ENCODE data around the gene ASB1.

Gene ASB1

DNA sequence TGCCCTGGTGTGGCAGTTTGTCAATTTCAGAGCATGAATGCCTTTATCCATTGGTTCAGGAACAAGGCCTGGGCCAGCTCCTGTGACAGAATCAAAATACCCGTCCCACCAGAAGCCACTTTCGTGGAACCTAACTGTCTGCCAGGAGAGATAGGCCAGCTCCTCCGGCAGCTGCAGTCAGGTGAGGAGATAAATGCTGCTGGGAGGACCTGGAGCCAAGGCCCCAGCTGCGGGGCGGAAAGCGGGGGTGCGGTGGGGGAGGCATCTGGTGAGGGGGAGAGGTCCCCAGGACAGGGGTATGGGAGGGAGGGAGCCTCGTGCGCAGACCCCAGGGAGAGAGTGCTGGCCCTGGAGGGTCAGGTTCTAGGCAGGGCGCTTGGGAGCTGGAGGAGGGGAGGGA is 4.4 kb upstream of the ASB1 start:
- no peak for DNase-seq (ENCODE audit: low read depth, low spot score)
- no peak overlapping the region for H3K27ac ChIP-seq

DNA sequence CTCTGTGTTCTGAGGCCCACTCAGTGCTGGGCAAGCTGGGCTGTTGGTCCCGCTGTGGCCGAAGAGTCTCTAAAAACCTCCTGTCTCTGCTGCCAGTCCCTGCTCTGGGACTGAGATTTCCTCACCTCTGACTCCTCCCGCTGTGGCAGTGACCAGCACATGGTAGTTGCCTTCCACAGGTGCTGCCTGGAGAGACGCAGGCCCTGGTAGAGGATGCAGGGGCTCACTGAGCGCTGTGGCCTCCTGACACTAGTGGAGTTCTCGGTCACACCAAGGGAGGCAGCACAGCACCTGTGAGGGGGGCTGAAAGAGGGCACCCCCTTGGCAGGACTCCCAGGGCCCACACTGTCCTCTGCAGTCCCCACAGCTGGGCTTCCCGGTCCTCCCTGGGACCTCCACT is 3.8 kb upstream of the ASB1 start:
- no peak for DNase-seq (ENCODE audit: low read depth, low spot score)
- no peak overlapping the region for H3K27ac ChIP-seq

DNA sequence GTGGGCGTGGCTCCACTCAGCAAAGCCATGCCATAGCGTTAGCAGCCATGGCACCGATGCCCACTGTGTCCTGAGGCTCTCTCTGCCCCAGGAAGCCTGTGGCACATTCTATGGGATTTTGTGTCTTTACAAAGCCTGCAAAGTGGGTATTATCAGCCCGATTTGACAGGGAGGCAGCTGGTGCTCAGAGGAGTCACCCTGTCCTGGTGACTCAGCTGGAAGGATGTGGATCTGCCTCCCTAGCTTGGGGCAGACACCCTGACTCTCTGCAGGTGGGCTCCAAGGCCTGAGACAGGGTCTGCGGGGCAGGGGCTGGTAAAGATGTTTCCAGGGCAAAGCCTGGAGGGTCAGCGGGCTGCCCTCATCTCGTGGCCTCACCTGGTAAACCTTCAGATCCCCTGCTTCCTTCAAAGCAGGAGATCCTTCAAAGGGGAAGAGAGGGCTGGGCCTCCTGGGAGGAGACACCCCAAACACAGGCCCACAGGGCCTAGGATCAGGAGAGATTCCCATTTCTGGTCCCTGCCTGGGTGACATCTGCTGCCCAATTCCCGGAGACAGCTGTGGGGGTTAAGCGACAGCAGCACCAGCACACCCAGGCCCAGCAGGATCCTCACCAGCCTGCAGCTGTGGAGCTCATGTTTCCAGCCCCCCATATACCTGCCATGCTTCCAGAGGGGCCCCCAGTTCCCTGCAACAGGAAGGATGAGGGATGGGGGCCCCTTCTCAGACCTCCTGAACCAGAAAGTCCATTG is 3.0 kb upstream of the ASB1 start:
- H3K27ac ChIP-seq: peak overlapping the region; percentile 9
- DNase-seq (ENCODE audit: low read depth, low spot score): no peak

DNA sequence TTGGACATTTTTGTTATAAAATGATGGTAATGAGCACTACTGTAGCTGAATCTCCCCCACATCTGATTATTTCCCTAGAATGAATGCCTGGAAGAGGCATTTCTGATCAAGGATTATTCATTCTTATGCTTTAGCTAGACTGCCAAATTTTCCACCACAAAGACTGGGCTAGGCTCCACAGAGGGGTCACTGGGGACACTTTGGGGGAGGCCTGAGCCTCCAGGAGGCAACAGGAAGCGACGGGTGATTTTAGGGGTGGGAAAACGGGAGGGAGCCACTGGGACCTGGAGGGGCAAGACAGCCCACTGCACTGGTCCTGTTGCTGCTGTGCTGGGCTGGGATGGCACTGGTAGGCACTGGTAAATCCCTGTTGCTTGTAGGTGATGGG is 2.4 kb upstream of the ASB1 start:
- DNase-seq (ENCODE audit: low read depth, low spot score): no peak
- H3K27ac ChIP-seq: peak overlapping the region; percentile 9

DNA sequence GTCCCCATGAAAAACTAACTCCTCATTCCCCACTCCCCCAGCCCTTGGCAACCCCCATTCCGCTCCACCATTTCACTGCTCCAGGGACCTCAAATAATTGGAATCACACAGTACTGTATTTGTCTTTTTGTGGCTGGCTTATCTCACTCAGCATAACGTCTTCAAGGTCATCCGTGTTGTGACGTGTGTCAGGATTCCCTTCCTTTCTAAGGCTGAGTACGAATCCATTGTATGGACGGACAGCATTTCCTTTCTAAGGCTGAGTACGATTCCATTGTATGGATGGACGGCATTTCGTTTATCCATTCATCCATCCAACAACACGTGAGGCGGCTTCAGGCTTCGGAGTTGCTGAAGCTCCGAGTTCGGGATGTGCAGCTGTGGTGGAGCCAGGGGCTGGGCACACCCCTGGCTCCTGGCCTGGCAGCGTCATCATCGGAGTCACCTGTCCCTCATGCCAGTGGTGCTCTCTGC is 1.2 kb upstream of the ASB1 start:
- no peak for DNase-seq (ENCODE audit: low read depth, low spot score)
- peak overlapping the region; percentile 100 for H3K27ac ChIP-seq

DNA sequence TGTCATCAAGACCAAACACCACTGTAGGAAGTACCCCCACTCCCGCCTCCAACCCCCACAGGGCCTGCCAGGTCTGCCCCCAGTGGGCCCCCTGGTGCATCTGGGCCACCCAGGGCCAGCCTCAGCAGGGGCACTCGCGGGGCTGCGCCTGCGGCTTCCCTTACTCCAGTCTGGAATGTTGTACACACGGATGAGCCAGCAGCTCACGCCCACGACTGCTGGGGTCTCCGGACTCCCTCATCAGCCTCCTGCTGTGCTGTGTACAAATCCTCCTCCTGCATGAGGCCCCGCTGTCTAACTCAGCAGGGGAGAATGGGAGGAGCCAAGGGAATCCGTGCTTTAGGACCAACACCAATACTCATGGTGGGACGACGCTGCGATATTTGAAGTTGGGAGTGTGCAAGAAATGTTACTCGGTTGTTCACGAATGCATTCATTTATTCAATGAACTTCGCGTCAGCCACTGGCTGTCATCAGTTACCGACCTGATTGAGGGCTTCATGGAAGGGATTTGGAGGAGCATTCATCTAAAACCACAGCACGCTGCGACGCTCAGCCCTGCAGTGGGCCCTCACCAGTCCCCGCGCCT is 654 bp upstream of the ASB1 start:
- H3K27ac ChIP-seq: peak overlapping the region; percentile 100
- no peak for DNase-seq (ENCODE audit: low read depth, low spot score)

DNA sequence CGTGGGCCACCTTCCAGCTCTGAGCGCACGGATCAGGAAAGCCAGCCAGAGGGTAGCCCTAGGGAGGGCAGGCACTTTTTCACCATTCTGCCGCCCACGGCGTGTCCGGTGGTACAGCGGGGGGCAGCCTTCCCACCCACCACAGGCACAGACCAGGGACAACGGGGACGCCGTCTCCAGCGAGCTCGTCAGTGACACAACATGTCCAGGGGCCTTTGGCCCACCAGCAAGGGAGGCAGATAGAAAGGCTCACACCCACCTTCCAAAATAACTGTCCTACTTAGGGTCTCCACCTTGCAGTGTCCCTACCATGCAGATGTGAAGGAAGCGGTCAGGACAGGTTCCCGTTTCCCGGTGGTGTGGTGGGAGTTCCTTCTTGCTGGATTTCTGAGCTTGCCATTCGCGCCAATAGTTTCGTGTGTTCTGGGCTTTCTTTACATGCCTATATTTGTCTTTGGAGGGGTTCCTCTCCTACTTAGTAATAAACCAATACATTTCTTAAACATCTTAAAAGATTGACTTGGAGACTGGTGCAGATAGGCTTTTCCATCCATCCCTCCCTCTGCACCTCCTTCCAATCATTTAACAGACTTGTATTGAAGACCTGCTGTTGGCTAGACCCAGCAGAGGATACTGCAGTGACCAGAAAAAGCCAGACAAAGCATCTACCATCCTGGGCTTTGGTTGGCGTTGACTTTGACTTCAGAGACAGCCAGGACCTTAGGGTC is 872 bp downstream of the ASB1 start:
- H3K27ac ChIP-seq: peak overlapping the region; percentile 100
- DNase-seq (ENCODE audit: low read depth, low spot score): no peak

DNA sequence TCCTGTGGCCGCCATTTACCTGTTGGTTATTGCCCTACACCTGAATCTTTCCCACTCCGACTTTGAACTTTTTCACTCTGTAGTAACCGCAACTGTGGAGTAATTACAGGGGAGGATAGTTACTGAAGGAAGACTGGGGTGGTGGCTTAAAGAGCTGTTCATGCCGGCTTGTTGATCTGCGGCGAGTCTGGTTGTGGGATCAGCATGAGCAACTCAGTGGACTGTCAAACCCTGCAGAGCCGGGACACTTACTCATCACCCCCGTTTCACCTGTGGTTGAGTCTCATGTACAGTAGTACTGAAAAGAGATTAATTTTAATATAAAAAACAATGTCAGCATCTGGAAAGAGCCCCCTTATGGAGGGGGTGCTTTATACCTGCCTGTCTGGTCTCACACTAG is 2.1 kb downstream of the ASB1 start:
- no peak for DNase-seq (ENCODE audit: low read depth, low spot score)
- H3K27ac ChIP-seq: peak overlapping the region; percentile 100

DNA sequence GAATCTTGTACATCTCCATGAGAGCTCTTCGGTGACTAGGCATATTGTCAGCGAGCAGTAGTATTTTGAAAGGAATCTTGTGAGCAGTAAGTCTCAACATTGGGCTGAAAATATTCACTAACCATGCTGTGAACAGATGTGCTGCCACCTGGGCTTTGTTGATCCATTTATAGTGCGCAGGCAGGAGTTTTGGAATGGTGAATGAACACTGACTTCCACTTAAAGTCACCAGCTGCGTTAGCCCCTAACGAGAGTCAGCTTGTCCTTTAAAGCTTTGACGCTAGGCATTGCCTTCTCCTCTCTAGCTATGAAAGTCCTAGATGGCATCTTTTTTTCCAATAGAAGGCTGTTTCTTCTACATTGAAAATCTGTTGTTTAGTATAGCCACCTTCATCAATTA is 4.1 kb downstream of the ASB1 start:
- peak overlapping the region; percentile 100 for H3K27ac ChIP-seq

DNA sequence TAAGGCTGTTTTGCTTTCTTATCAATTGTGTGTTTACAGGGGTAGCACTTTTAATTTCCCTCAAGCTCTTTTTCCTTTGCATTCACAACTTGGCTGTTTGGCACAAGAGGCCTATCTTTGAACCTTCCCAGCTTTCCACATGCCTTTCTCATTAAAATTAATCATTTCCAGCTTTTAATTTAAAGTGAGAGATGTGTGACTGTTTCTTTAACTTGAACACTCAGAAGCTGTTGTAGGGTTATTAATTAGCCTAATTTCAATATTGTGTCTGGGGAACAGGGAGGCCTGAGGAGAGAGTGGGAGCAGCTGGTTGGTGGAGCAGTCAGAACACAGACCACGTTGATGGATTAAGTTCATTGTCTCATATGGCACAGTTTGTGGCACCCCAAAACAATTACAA is 4.7 kb downstream of the ASB1 start:
- peak overlapping the region; percentile 100 for H3K27ac ChIP-seq

More for the DNA sequence above, 4.1 kb downstream of the ASB1 start:
- no peak for DNase-seq (ENCODE audit: low read depth, low spot score)

DNA sequence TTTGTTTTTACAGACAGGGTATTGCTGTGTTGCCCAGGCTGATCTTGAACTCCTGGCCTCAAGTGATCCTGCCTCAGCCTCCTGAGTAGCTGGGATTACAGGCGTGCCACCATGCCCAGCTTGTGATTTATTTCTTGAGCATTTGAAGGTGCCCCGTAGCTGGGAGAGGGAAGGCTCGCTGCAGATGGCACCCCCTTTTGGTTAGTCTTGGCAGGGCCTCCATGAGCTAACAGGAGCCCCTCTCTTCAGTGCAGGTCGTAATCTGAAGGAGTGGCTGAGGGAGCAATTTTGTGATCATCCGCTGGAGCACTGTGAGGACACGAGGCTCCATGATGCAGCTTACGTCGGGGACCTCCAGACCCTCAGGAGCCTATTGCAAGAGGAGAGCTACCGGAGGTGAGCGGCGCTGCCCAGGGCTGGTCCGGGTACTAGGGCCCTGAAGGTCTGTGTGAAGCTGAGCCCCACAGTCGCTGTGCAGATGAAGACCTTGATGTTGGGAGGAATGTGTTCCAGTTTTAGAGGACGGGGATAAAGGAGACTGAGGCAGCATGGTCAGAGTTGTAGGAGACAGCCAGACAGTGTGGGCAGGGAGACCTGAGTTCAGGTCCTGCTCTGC is 6.7 kb downstream of the ASB1 start:
- no peak for DNase-seq (ENCODE audit: low read depth, low spot score)
- H3K27ac ChIP-seq: peak overlapping the region; percentile 100

More for the DNA sequence above, 4.7 kb downstream of the ASB1 start:
- DNase-seq (ENCODE audit: low read depth, low spot score): no peak

DNA sequence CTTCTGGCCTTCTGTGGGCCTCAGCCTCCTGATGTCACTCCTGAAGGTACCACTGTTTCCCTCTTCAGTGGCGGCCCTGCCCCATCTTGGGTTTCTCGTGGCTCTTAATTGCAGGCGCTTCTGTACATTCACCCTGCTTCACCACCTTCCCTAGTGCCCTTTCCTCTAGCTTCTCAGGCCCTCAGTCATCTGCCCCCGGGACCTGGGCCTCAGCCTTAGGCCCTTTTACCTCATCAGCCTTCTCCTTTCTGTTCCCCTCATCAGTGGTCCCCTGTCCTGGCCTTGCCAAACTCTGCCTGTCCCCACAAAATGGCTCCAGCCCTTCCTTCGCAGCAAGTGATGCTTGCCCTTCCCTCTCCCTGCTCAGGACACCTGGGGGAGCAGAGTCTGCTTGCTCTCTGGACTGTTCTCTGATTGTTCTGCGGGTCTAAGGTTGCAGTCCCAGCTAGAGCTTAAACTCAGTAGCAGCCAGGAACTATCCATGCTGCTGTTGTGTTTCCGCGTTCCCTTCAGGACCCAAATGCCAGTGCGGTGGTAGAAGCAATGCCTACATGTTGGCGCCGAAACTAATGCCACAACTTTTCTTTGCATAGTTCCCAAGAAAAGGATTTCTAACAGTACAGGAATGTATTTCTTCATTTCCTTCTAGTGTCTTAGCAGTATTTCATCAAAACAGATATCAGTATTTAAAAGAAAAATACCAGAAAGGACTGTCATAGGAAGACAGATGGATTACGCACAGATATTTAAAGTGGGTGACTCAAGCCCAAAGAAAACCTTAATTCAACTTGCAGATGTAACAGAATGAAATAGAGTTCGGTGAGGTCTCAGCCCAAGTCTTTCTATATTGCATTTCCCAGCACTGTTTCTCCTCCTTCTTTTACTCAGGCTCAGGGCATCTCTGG is 7.5 kb downstream of the ASB1 start:
- DNase-seq (ENCODE audit: low read depth, low spot score): peak; percentile 43
- H3K27ac ChIP-seq: peak overlapping the region; percentile 100

DNA sequence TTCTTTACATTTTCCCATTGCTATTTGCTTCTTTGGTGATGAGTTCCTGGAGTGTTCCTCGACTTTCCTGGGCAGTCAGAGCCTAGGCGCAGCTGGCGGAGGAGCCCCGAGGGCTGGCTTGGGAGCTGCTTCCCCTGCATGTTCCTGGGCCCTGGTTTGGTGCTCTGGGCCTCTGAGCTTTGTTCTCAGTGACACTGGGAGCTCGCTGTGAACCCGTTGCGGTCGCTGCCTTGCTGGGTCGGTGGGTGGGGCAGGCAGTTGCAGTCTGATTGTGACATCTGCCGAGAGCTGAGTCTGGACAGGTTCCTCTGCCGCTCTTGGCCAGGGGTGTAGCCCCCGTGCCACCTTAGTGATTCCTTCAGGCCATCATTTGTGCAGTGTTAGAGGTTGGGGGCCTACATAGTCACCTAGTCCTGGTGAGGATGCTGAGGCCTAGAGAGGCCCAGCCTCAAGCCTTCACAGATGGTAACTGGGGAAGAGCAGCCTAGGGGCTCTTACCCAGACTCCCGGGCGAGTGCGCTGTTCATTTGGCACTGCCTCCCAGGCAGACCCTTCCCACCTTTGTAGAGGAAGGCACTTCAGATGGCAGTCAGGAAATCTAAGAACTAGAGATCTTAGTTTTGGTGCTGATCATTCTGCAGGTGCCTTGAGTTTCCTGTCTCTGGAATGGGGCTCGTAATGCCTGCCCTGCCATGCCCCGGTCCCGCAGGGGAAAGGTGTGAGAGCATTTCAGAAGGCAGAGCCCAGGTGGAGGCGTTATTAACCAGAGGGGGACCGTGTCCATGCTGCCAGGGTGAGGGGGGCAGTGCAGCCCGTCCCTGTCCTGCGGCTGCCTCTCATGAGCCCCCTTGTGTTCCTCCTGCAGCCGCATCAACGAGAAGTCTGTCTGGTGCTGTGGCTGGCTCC is 8.4 kb downstream of the ASB1 start:
- peak overlapping the region; percentile 100 for H3K27ac ChIP-seq
- no peak for DNase-seq (ENCODE audit: low read depth, low spot score)

DNA sequence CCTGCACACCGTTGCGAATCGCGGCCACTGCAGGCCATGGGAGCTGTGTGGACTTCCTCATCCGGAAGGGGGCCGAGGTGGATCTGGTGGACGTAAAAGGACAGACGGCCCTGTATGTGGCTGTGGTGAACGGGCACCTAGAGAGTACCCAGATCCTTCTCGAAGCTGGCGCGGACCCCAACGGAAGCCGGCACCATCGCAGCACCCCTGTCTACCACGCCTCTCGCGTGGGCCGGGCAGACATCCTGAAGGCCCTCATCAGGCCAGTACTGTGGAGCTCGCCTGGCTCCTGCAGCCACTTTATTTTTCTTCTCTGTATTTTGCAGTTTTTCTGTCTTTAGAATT is 9.0 kb downstream of the ASB1 start:
- peak overlapping the region; percentile 100 for H3K27ac ChIP-seq

DNA sequence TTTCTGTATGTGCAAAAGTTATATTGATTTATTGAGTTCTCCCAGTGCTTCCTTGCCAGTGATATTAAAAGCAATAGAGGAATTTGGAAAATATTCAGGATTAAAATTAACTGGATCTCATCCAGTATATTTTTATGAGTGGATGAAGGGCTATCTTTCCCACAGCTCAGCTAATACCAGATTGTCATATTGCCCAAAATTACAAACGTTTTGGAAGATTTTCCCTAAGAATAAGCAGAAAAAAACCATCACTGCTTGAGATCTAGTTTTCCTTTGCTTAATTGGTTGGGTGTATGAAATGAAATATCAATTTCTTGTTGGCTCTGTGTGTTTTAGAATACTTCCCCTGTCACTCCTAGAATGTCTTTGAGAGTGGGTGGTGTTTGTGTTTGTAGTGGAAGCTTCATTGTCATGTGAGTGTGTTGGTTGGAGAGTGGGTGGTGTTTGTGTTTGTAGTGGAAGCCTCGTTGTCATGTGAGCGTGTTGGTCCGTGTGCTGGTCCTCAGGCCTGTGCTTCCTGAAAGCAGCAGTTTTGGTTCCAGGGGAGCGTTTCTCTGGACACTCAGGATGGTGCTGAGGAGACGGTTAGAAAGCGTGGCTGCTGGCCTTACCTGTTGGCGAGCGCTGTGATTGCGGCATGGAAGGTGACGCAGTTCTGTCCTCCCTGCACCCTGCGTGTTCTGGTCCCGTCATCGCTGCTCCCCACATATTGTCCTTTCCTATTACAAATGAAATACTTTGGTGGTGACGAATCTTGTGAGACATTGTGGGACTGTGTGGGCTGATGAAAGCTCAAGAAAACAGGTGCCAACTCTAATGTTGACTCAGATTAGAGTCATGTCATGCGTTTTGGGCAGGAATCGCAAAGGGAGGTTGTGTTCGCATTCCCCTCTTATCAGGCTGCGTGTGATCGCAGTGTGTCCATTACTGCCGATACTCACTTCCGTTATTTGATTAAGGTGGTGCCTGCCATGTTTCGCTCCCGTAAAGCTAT is 12.4 kb downstream of the ASB1 start:
- peak; percentile 96 for DNase-seq (ENCODE audit: low read depth, low spot score)
- peak overlapping the region; percentile 100 for H3K27ac ChIP-seq

More for the DNA sequence above, 9.0 kb downstream of the ASB1 start:
- no peak for DNase-seq (ENCODE audit: low read depth, low spot score)

DNA sequence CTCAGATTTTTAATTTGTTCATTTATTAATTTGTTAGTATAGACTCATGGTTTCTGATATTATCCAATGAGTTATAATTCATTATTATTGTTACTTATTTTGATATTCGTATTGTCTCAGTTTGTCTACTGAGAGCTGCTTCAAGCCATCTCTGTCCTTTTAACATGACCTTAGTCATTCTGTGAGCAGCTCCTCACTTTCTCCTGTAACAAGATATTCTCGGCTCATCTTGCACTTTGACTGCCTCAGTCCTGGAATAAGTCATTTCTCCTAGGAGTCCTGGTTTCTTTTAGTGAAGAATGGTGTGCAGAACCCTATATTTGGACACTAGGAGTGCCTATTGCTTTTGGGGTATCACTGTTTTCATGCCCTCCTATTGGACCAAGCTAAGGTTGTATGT is 13.2 kb downstream of the ASB1 start:
- no peak for DNase-seq (ENCODE audit: low read depth, low spot score)
- H3K27ac ChIP-seq: peak overlapping the region; percentile 100

DNA sequence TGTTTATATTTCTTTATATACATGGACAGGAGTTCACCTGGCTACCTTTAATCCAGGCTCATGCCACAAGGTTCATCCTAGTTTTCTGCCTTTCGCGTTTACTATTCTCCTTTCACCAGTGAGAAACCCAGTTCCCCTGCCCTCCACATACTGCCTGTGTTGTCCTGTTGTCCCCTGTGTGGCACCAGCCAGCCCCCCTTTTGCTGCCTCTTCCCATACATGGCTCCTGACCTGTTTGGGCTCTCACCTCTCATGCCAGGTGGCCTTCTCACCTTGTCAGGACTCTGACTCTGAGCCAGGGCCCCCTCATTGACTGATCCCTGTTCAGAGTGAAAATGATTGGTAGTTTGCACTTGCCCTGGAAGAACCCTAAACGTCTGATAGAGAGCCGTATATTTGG is 13.6 kb downstream of the ASB1 start:
- no peak for DNase-seq (ENCODE audit: low read depth, low spot score)

DNA sequence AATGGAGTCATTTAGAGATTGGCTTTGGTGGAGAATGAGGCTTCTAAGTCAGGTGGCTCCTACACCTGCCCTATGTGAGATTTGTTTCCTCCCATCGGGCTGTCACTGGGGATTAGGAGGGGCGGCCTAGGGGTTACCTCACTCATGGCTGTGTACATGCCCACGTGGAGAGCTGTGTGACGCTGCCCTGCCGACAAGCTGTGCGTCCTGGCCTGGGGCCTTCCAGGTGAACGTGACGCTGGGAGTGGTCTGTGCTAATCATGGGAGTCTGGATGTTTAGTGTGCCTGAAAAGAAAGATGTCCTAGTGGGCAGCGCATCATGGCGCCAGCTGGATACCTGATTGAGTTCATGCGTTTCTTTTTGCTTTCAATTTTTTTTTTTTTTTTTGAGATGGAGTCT is 14.0 kb downstream of the ASB1 start:
- DNase-seq (ENCODE audit: low read depth, low spot score): no peak
- peak overlapping the region; percentile 100 for H3K27ac ChIP-seq

More for the DNA sequence above, 13.6 kb downstream of the ASB1 start:
- peak overlapping the region; percentile 100 for H3K27ac ChIP-seq

Data from epithelial cell of prostate (primary cell).